ENCODE data around the gene LSAMP.
"Not testable (repeated sequence)": the region's sequence is repeated elsewhere in the genome, so short reads cannot be mapped to it uniquely, and the experiment has no call there.

GRCh38 chr3:116070516-116071278 lies 374.6 kb downstream of the LSAMP start:
- TF ChIP-seq, protein P1, sequence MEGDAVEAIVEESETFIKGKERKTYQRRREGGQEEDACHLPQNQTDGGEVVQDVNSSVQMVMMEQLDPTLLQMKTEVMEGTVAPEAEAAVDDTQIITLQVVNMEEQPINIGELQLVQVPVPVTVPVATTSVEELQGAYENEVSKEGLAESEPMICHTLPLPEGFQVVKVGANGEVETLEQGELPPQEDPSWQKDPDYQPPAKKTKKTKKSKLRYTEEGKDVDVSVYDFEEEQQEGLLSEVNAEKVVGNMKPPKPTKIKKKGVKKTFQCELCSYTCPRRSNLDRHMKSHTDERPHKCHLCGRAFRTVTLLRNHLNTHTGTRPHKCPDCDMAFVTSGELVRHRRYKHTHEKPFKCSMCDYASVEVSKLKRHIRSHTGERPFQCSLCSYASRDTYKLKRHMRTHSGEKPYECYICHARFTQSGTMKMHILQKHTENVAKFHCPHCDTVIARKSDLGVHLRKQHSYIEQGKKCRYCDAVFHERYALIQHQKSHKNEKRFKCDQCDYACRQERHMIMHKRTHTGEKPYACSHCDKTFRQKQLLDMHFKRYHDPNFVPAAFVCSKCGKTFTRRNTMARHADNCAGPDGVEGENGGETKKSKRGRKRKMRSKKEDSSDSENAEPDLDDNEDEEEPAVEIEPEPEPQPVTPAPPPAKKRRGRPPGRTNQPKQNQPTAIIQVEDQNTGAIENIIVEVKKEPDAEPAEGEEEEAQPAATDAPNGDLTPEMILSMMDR (IDR thresholded peaks at IDR 0.05) = not testable (repeated sequence)
- TF ChIP-seq POLR2AphosphoS5 (IDR thresholded peaks at IDR 0.05) = not testable (repeated sequence)

Measured in esophagus muscularis mucosa (tissue), 3 donors.